ENCODE results near the gene SARM1.

DNA sequence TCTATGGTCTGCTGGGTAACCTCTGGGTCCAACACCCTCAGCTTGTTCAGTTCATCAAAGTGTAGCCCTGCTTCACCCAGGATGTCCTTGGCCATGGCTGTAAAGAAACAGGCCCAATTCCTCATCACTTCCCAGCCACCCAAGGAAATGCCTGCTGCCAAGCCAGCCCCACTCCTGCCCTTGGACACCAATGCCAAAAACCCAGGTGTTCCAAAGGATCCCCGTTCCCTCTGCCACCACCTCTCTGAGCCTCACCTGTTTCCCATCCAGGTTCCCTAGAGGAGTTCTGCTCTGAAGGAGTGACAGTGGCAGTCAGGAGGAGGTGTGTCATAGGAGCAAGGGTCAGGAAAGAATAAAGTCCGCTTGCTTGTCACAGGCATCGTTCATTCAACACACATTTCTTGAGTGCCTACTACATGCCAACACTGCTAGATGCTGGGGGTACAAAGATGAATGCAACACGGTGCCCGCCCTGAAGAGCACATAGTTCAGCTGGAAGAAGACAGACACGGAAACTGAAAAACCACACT, 39.5 kb upstream of the SARM1 start:
- TF ChIP-seq, protein P1, sequence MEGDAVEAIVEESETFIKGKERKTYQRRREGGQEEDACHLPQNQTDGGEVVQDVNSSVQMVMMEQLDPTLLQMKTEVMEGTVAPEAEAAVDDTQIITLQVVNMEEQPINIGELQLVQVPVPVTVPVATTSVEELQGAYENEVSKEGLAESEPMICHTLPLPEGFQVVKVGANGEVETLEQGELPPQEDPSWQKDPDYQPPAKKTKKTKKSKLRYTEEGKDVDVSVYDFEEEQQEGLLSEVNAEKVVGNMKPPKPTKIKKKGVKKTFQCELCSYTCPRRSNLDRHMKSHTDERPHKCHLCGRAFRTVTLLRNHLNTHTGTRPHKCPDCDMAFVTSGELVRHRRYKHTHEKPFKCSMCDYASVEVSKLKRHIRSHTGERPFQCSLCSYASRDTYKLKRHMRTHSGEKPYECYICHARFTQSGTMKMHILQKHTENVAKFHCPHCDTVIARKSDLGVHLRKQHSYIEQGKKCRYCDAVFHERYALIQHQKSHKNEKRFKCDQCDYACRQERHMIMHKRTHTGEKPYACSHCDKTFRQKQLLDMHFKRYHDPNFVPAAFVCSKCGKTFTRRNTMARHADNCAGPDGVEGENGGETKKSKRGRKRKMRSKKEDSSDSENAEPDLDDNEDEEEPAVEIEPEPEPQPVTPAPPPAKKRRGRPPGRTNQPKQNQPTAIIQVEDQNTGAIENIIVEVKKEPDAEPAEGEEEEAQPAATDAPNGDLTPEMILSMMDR (IDR thresholded peaks at IDR 0.05), result no peak
- TF ChIP-seq POLR2A (IDR thresholded peaks at IDR 0.05), result no peak
